HG02981 (cell line): ENCODE measurements around the gene DLG1.
"Not testable (repeated sequence)": the region's sequence is repeated elsewhere in the genome, so short reads cannot be mapped to it uniquely, and the experiment has no call there.

Source experiments
- ATAC-seq: cut with Tn5 transposase; IDR thresholded peaks from one replicate; pipeline ENCODE4 v1.9.1; 2021; ENCODE audit warnings: mild to moderate bottlenecking, moderate library complexity; ENCODE audit not compliant: unreplicated experiment

The DLG1 gene

DNA sequence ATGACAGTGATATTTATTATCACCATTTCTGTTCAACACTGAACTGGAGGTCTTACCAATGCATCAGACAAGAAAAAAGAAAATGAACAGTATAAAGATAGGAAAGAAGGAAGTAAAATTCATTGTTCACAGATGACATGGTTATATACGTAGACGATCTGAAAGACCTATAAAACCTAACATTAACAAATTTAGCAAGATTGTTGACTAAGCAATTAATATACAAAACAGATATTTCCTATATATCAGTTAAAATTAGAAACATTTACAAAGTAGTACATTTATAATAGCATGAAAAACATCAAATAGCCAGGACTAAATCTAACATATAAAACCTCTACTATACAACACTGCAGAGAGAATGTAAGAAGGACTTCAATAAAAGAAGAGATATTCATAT, 176.0 kb downstream of the DLG1 start:
- ATAC-seq, result no peak

DNA sequence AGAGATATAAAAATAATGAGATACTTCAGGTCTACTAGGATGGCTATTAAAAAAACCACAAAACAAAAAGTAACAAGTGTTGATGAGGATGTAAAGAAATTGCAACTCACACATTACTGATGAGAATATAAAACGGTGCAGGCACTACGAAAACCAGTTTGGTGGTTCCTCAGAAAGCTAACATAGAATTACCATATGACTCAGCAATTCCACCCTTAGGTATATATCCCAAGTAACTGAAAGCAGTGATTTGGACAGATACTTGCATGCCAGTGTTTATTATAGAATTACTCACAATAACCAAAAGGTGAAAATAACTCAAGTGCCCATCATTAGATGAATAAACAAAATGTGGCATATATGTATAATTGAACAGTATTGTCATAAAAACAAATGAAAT, 181.3 kb downstream of the DLG1 start:
- ATAC-seq, result no peak

DNA sequence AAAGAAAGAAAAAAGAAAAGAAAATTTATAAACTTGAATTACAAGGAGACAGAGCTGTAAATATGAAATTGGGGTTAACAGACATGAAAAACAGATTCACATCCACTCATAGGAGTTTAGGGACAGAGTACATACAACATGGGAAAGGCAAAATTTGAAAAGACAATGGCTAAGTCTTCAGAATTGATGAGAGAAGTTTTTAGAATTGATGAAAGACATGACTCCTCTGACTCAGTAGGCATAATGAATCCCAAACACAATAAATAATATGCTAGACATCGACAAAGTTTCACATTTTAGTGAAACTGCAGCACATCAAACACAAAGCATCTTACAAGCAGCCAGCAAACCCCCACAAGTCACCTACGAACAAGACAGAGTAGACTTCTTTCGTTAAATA, 184.4 kb downstream of the DLG1 start:
- ATAC-seq, result no peak

DNA sequence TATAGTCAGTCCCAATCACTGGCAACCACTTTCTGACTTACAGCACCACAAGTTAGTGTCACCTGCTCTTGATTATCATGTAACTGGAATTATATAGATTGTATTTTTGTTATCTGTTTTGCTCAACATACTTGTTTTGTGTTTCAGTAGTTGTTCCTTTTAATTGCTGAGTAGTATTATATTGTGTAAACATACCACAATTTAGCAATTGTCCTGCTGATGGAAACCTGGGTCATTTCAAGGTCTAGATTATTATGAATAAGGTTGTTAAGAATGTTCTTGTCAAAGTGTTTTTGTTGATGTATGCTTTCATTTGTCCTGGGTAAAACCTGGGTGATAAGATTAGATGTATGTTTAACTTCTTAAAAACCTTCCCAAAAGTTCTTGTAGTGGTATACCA, 186.7 kb downstream of the DLG1 start:
- no peak for ATAC-seq

- no peak for ATAC-seq
These were observed 192.6 kb downstream of the DLG1 start for GRCh38 chr3:197105786-197106185.

- no peak for ATAC-seq
These were observed 193.7 kb downstream of the DLG1 start for GRCh38 chr3:197104738-197105137.

- no peak for ATAC-seq
These were observed 194.6 kb downstream of the DLG1 start for GRCh38 chr3:197103766-197104165.

- no peak for ATAC-seq
These were observed 204.5 kb downstream of the DLG1 start for GRCh38 chr3:197093871-197094270.

GRCh38 chr3:197088370-197088769, 210.0 kb downstream of the DLG1 start:
- no peak for ATAC-seq

- no peak for ATAC-seq
These were observed 213.3 kb downstream of the DLG1 start for GRCh38 chr3:197085137-197085536.

DNA sequence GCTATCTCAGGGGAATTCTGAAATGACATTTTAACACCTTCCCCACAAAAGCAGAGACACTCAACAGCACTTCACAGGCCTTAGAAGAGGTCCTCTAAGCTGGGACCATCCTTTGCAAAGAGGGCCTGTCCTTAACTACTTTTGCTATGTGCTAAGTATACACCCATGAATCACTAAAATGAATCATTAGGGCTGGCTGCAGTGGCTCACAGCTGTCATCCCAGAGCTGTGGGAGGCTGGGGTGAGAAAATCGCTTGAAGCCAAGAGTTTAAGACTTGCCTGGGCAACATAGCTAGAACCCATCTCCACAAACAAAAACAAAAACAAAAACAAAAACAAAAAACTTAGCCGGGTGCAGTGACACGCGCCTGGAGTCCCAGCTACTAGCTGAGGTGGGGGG, 214.9 kb downstream of the DLG1 start:
- no peak for ATAC-seq

DNA sequence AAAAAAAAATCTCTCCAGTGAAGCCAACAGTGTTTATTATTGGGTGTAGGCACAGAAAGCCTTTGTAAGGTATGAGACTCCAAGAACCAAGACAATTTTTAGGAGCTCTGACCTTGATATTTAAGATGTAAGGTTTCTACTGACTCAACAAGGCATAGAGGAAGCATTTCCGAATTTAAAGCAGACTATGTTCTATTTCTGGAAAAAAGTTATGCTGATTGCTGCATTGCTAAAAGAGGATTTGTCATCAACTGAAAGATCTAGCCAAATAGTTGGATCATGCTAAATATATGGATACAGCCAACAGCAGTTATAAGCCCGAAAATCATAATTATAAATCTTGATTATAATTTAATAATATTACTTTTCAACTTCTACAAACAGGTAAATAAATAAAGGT, 215.5 kb downstream of the DLG1 start:
- no peak for ATAC-seq

GRCh38 chr3:197080344-197080743, 218.1 kb downstream of the DLG1 start:
- ATAC-seq, result no peak

DNA sequence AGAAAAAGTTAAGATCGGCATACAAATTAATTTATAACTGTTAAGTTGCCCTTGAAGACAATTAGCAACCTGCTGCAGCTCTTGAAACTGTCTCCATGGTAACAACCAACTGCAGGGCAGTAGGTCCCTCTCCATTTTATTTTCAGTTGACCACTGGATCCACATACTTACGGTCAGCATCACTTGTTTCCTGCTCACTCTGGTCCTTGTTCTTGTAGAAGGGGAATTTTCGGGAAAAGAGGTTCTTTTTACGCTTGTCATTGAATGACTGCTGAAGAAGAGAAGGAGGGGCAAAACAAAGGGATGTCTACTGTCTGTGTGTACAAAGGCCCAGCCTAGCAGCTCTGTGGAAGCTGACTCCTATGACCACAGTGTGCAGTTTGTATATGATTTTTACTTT, 222.0 kb downstream of the DLG1 start:
- no peak for ATAC-seq

DNA sequence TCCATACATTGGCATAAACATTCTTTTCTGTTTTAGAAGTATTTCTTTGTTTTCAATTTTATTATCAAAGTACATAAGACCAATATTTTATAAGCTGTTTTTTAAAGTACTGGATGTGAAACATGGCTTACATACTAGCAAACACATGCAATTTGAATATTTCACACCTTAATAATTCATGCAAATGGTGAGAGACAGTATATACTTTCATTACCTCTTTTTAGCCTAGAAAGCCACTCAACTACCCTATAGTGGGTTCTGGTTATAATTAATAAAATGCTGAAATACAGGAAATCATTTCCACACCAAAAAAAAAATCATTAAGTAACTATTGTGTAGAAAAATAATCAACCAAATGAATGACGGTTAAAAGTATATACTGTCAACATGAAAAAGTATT, 230.3 kb downstream of the DLG1 start:
- ATAC-seq, result no peak

DNA sequence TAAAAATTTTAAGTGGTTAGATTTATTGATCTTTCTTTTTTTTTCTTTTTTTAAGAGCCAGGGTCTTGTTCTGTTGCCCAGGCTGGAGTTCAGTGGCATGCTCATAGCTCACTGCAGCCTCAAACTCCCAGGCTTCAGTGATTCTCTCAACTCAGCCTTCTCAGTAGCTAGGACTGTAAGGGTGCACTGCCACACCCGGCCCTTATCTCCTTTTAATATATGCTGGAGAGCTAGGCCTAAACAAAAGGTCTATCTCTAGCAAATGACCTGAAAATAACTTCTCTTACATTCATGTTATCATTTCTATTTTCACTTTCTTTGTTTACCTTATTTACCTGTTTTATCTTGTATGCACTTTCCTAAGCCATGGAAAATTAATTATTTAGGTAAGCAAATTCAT, 233.6 kb downstream of the DLG1 start:
- no peak for ATAC-seq

GRCh38 chr3:197062446-197062845, 236.0 kb downstream of the DLG1 start:
- ATAC-seq, result no peak

DNA sequence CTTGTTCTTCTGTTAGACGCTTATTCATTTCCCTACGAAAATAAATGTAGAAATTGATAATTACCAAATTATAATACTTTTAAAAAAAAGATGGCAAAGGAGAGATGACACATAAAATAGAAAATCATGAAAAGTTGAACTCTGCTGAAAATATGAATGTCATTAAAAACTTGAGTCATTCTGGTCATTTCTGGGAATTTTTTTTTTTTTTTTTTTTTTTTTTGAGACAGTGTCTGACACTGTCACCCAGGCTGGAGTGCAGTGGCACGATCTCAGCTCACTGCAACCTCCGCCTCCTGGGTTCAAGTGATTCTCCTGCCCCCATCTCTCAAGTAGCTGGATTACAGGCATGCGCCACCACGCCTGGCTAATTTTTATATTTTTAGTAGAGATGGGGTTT, 246.8 kb downstream of the DLG1 start:
- ATAC-seq, result not testable (repeated sequence)

GRCh38 chr3:197050511-197050910, 247.9 kb downstream of the DLG1 start:
- ATAC-seq, result no peak

DNA sequence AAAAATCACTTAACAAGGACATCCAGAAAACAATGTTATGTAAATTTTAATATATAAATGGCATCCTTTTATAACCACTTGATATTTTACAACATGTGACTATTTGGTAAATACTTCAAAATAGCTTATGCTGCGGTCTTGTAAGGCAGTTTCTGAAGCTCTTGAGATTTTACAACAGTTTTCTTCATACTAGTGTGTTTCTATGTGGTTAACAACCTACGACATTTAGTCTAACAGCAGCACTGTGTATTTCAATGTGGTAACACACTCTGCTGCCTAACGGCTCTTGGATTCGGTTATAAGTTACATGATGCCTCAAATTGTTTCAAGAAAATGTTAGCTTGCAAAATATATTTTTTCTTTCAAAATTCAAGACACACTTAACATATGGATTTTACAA, 255.9 kb downstream of the DLG1 start:
- ATAC-seq, result no peak

- ATAC-seq, result no peak
These were observed 256.4 kb downstream of the DLG1 start for GRCh38 chr3:197041875-197042488.

DNA sequence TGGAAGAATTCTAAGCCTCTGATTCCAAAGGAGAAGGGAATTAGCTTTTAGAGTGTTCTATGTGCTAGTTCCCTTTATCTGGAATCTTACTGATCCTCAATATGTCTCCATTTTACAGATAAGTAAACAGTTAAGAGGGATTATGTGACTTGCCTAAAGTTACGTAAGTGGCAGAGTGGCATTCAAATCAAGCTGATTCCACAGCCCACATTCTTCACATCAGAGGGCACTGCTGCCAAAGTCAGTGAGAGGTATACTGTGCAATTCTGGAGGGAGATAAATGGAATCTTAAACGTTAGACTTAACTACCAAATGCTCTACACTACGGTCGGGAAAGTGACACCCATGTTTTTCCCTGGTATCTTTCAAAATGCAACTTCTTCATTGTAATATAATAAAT, 257.8 kb downstream of the DLG1 start:
- no peak for ATAC-seq

DNA sequence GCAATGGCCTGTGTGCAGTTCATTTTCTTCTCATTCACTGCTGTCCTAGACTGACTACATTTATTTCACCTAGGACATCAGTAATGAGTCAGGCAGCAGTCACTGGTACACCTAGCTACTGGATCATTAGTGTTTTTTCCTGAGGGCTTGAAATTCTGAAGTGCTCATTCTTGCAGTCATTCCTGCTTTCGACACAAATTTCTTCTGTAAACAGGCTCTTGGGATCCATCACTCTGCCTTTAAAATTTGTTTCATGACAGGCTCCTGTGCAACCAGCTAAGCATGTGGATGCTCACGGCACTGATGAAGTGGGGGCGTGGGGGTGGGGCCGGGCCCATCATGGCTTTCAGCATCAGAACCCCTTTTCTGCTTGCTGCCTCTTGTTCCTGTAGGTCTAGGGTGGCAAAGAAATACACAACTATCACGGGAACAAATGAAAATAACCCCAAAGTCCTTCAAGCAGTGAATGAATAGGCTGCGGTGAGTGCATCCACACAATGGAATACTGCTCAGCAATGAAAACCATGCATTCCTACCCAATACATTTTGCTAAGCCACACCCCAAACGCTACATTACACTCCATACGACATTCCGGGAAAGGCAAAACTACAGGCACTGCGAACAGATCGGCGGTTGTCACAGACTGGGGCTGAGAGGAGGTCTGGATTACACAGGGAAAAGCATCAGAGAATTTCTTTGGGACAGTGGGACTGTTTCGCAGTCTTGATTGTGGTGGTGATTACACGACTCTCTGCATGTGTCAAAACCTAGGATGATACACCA, 259.5 kb downstream of the DLG1 start:
- ATAC-seq, result no peak
